HCT116 (cell line): ENCODE results near the gene GHDC. TPM values are rescaled to one million over a fixed set of nuclear protein-coding genes. Genes with fewer than 3 reads are reported as not detected.

ENCODE experiments used
- ATAC-seq: fragments of 200-7000 bp; cut with Tn5 transposase; 2 replicates; pipeline ENCODE4 v1.9.1; 2020; ENCODE audit warnings: mild to moderate bottlenecking, moderate library complexity
- BruUV-seq: library from RNA; stranded (reverse); fragments of 400-500 nt; replicated peaks from 2 replicates; lab custom pipeline; 2021; lab: Mats Ljungman, UMichigan
- CTCF ChIA-PET: fragments of 300-600 bp; sonication (Branson Sonifier 250); formaldehyde crosslinking; loops from one replicate; lab custom pipeline; 2021; ENCODE audit warnings: antibody characterized with exemption; lab: Charles Lee
- POLR2A ChIA-PET: fragments of 300-600, 350-600 bp; sonication (Branson Sonifier 250); formaldehyde crosslinking; loops from one replicate; lab custom pipeline; 2021; ENCODE audit warnings: antibody characterized with exemption; lab: Charles Lee
- RAD21 ChIA-PET, 2 experiments: fragments of 300-600 bp; sonication (Branson Sonifier 250); formaldehyde crosslinking; loops; one replicate each; lab custom pipeline; 2023; ENCODE audit warnings: low total read pairs in 2 of 2; ENCODE audit not compliant: uncharacterized antibody in 2 of 2, unreplicated experiment in 2 of 2, low non-redundant PET in 1 of 2; lab: Charles Lee
- DNase-seq: peaks from one replicate; pipeline ENCODE4 v3.0.0-alpha.2; 2010; ENCODE audit warnings: low read depth, low spot score
- H2AFZ ChIP-seq: fragments of 200-600 bp; shearing (Covaris generic), sonication (generic); 2 replicates; pipeline ENCODE4 v1.6.1; 2017; ENCODE audit warnings: low read depth, mixed run types, mixed read lengths, antibody characterized with exemption, low read length; ENCODE audit not compliant: poor library complexity, severe bottlenecking
- H3K27ac ChIP-seq: 2 replicates; pipeline ENCODE4 v1.5.1; 2012; ENCODE audit warnings: low read depth, low read length
- H3K27me3 ChIP-seq: fragments of 200-600 bp; sonication (generic); 2 replicates; pipeline ENCODE4 v1.6.1; 2016; ENCODE audit warnings: mixed run types, low read length, mixed read lengths; ENCODE audit not compliant: insufficient read depth
- H3K36me3 ChIP-seq, 2 experiments: fragments of 200-500 bp in 1 of 2; fragments of 200-600 bp in 1 of 2; sonication (Bioruptor generic) in 1 of 2; sonication (generic) in 1 of 2; 2 replicates each; pipeline versions ENCODE4 v1.5.1 to v1.6.1; 2014 to 2016; ENCODE audit warnings: low read length in 2 of 2, inconsistent platforms in 1 of 2, mixed read lengths in 1 of 2, mixed run types in 1 of 2; ENCODE audit not compliant: insufficient read depth in 2 of 2, control insufficient read depth in 1 of 2
- H3K4me1 ChIP-seq, 2 experiments: fragments of 200-600 bp in 1 of 2; sonication (generic) in 1 of 2; 2 replicates each; pipeline versions ENCODE4 v1.5.1 to v1.6.1; 2012 to 2017; ENCODE audit warnings: low read length in 2 of 2, inconsistent platforms in 1 of 2, mild to moderate bottlenecking in 1 of 2, mixed read lengths in 1 of 2, mixed run types in 1 of 2, moderate library complexity in 1 of 2; ENCODE audit not compliant: insufficient read depth in 2 of 2, control insufficient read depth in 1 of 2
- H3K4me2 ChIP-seq: fragments of 200-600 bp; sonication (generic); 2 replicates; pipeline ENCODE4 v1.6.1; 2017; ENCODE audit warnings: mixed run types, low read length, mixed read lengths
- H3K4me3 ChIP-seq, 2 experiments: fragments of 200-600 bp in 1 of 2; sonication (generic) in 1 of 2; replicated peaks in 1 of 2; 2 replicates each; pipeline ENCODE4 v1.5.1; 2011 to 2016; ENCODE audit warnings: low read length in 2 of 2, control low read depth in 1 of 2, low read depth in 1 of 2, mild to moderate bottlenecking in 1 of 2, mixed read lengths in 1 of 2, mixed run types in 1 of 2
- H3K79me2 ChIP-seq: fragments of 200-600 bp; sonication (generic); 2 replicates; pipeline ENCODE4 v1.6.1; 2017; ENCODE audit warnings: mild to moderate bottlenecking, mixed run types, low read length, moderate library complexity, mixed read lengths; ENCODE audit not compliant: insufficient read depth
- H3K9ac ChIP-seq: fragments of 200-600 bp; sonication (generic); 2 replicates; pipeline ENCODE4 v1.6.1; 2016; ENCODE audit warnings: low read length, mixed read lengths
- H3K9me2 ChIP-seq: fragments of 200-600 bp; sonication (generic), shearing (Covaris generic); 2 replicates; pipeline ENCODE4 v1.6.1; 2017; ENCODE audit warnings: mixed run types, mild to moderate bottlenecking, moderate library complexity; ENCODE audit not compliant: insufficient read depth
- H3K9me3 ChIP-seq, 2 experiments: fragments of 200-500 bp in 1 of 2; fragments of 200-600 bp in 1 of 2; sonication (Bioruptor generic) in 1 of 2; sonication (generic) in 1 of 2; 2 replicates each; pipeline ENCODE4 v1.6.1; 2014 to 2017; ENCODE audit warnings: low read length in 2 of 2, mixed read lengths in 2 of 2, inconsistent platforms in 1 of 2, low read depth in 1 of 2, mild to moderate bottlenecking in 1 of 2, mixed run types in 1 of 2, moderate library complexity in 1 of 2; ENCODE audit not compliant: control insufficient read depth in 1 of 2, insufficient read depth in 1 of 2
- H4K20me1 ChIP-seq: fragments of 200-600 bp; sonication (generic), shearing (Covaris generic); 2 replicates; pipeline ENCODE4 v1.6.1; 2017; ENCODE audit warnings: mixed run types, mild to moderate bottlenecking, moderate library complexity; ENCODE audit not compliant: insufficient read depth
- ATF3 ChIP-seq: IDR thresholded peaks from 2 replicates; pipeline ENCODE4 v1.6.1; 2012
- CBX3 ChIP-seq: IDR thresholded peaks from 2 replicates; pipeline ENCODE4 v1.6.1; 2012; ENCODE audit warnings: low read depth
- CEBPB ChIP-seq: IDR thresholded peaks from 2 replicates; pipeline ENCODE4 v1.6.1; 2012; ENCODE audit warnings: low read depth
- EGR1 ChIP-seq: IDR thresholded peaks from 2 replicates; pipeline ENCODE4 v1.6.1; 2012; ENCODE audit warnings: low read depth
- EZH2 ChIP-seq: fragments of 200-600 bp; sonication (generic); IDR thresholded peaks from 2 replicates; pipeline ENCODE4 v1.6.1; 2017; ENCODE audit warnings: antibody characterized with exemption, mixed run types
- EZH2phosphoT487 ChIP-seq: fragments of 200-600 bp; IDR thresholded peaks from 2 replicates; pipeline ENCODE4 v1.6.1; 2018; ENCODE audit warnings: antibody characterized with exemption, borderline replicate concordance
- FOSL1 ChIP-seq: IDR thresholded peaks from 2 replicates; pipeline ENCODE4 v1.6.1; 2012; ENCODE audit warnings: low read depth
- POLR2AphosphoS5 ChIP-seq: IDR thresholded peaks from 2 replicates; pipeline ENCODE4 v1.6.1; 2011; ENCODE audit warnings: mild to moderate bottlenecking, low read depth, low read length, moderate library complexity
- RAD21 ChIP-seq: IDR thresholded peaks from 2 replicates; pipeline ENCODE4 v1.6.1; 2012; ENCODE audit warnings: low read depth, mild to moderate bottlenecking
- REST ChIP-seq: IDR thresholded peaks from 2 replicates; pipeline ENCODE4 v1.6.1; 2012; ENCODE audit warnings: low read depth
- SIN3A ChIP-seq: IDR thresholded peaks from 2 replicates; pipeline ENCODE4 v1.6.1; 2012; ENCODE audit warnings: low read depth
- SP1 ChIP-seq: IDR thresholded peaks from 2 replicates; pipeline ENCODE4 v1.6.1; 2012; ENCODE audit warnings: low read depth
- SRF ChIP-seq: IDR thresholded peaks from 2 replicates; pipeline ENCODE4 v1.6.1; 2012; ENCODE audit warnings: low read depth
- TCF7L2 ChIP-seq: IDR thresholded peaks from 2 replicates; pipeline ENCODE4 v1.7.0; 2011; ENCODE audit warnings: borderline replicate concordance, inconsistent platforms; ENCODE audit not compliant: insufficient read depth, insufficient read length; ENCODE audit errors: extremely low read depth
- ZFX ChIP-seq: fragments of 450-650 bp; IDR thresholded peaks from 2 replicates; pipeline ENCODE4 v1.6.1; 2017
- intact Hi-C: fragments of 100-400 bp; cut with micrococcal nuclease; formaldehyde crosslinking; loops from 2 replicates; pipeline ENCODE4 v1.10.0; 2022
- total RNA-seq: library from RNA; stranded (reverse); gene quantifications from one replicate; pipeline ENCODE4 v1.2.1, GENCODE V29; 2021; ENCODE audit not compliant: unreplicated experiment
- TF ChIP-seq, protein P1 (sequence below): IDR thresholded peaks from 2 replicates; pipeline ENCODE4 v1.6.1; 2011; ENCODE audit warnings: mild to moderate bottlenecking, low read length, moderate library complexity; ENCODE audit not compliant: insufficient replicate concordance; ENCODE audit errors: extremely low read depth
- TF ChIP-seq, protein P2 (sequence below), 3 experiments: fragments of 200-600 bp in 1 of 3; sonication (generic) in 1 of 3; IDR thresholded peaks in 2 of 3; conservative IDR thresholded peaks in 1 of 3; 2 replicates each; pipeline ENCODE4 v1.5.1; 2012 to 2017; ENCODE audit warnings: low read depth in 2 of 3, low read length in 2 of 3, antibody characterized with exemption in 1 of 3, borderline replicate concordance in 1 of 3, control low read depth in 1 of 3, mild to moderate bottlenecking in 1 of 3, mixed read lengths in 1 of 3, mixed run types in 1 of 3, moderate library complexity in 1 of 3; ENCODE audit not compliant: insufficient read depth in 1 of 3

Gene GHDC
- total RNA-seq, 1 experiment from 2014 or later: 13.2 TPM

- intact Hi-C loops: no loop called here
- no peak overlapping the region for H3K27ac ChIP-seq
- no peak overlapping the region for H3K4me3 ChIP-seq
- TF ChIP-seq SP1: no peak
- TF ChIP-seq, protein P1, sequence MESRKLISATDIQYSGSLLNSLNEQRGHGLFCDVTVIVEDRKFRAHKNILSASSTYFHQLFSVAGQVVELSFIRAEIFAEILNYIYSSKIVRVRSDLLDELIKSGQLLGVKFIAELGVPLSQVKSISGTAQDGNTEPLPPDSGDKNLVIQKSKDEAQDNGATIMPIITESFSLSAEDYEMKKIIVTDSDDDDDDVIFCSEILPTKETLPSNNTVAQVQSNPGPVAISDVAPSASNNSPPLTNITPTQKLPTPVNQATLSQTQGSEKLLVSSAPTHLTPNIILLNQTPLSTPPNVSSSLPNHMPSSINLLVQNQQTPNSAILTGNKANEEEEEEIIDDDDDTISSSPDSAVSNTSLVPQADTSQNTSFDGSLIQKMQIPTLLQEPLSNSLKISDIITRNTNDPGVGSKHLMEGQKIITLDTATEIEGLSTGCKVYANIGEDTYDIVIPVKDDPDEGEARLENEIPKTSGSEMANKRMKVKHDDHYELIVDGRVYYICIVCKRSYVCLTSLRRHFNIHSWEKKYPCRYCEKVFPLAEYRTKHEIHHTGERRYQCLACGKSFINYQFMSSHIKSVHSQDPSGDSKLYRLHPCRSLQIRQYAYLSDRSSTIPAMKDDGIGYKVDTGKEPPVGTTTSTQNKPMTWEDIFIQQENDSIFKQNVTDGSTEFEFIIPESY: no peak
- TF ChIP-seq REST: no peak
- no peak for TF ChIP-seq ATF3
- TF ChIP-seq, protein P2, sequence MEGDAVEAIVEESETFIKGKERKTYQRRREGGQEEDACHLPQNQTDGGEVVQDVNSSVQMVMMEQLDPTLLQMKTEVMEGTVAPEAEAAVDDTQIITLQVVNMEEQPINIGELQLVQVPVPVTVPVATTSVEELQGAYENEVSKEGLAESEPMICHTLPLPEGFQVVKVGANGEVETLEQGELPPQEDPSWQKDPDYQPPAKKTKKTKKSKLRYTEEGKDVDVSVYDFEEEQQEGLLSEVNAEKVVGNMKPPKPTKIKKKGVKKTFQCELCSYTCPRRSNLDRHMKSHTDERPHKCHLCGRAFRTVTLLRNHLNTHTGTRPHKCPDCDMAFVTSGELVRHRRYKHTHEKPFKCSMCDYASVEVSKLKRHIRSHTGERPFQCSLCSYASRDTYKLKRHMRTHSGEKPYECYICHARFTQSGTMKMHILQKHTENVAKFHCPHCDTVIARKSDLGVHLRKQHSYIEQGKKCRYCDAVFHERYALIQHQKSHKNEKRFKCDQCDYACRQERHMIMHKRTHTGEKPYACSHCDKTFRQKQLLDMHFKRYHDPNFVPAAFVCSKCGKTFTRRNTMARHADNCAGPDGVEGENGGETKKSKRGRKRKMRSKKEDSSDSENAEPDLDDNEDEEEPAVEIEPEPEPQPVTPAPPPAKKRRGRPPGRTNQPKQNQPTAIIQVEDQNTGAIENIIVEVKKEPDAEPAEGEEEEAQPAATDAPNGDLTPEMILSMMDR (IDR thresholded peaks at IDR 0.05 in 2 of 3, conservative IDR thresholded peaks at IDR 0.05 in 1 of 3; ENCODE audit: borderline replicate concordance in 1 of 3, insufficient read depth in 1 of 3, low read depth in 2 of 3, low read length in 2 of 3): no peak
- TF ChIP-seq EGR1: no peak
- no peak for TF ChIP-seq CBX3
- no peak for TF ChIP-seq FOSL1
- TF ChIP-seq EZH2: no peak
- TF ChIP-seq SRF: no peak
- TF ChIP-seq RAD21: no peak
- no peak for TF ChIP-seq SIN3A
- TF ChIP-seq EZH2phosphoT487: no peak
- TF ChIP-seq POLR2AphosphoS5: no peak
- no peak for TF ChIP-seq CEBPB
- no peak for TF ChIP-seq TCF7L2
- TF ChIP-seq ZFX: no peak
- no peak overlapping the region for H3K4me2 ChIP-seq
- no peak overlapping the region for H2AFZ ChIP-seq
- H3K9me2 ChIP-seq: no peaks in the 10 kb centered on the region
- no peaks in the 10 kb centered on the region for H3K4me1 ChIP-seq
- ATAC-seq: no peak
- ChIA-PET RAD21 (no interaction called here), POLR2A (no interaction called here), CTCF (no interaction called here)
- H3K79me2 ChIP-seq: no peaks in the 10 kb centered on the region
- no peak overlapping the region for H3K9ac ChIP-seq
- no peak for DNase-seq
- H3K27me3 ChIP-seq: no peaks in the 10 kb centered on the region
- no peaks in the 10 kb centered on the region for H4K20me1 ChIP-seq
- BruUV-seq: no TSS peak
- H3K36me3 ChIP-seq: no peaks in the 10 kb centered on the region
- H3K9me3 ChIP-seq: no peaks in the 10 kb centered on the region
These were observed 47.6 kb upstream of the GHDC start for GRCh38 chr17:42241871-42242270.
